ENCODE data around the gene DDHD1.

GRCh38 chr14:53042480-53042879 lies 110.6 kb downstream of the DDHD1 start:
- TF ChIP-seq ATF3 (CRISPR knock-in tag; conservative IDR thresholded peaks at IDR 0.05) (no peak), CBFB (CRISPR knock-in tag; IDR thresholded peaks at IDR 0.05; ENCODE audit: low read depth) (no peak), CTCF (IDR thresholded peaks at IDR 0.05) (no peak), NR2C2 (CRISPR knock-in tag; IDR thresholded peaks at IDR 0.05) (no peak), USF2 (CRISPR knock-in tag; IDR thresholded peaks at IDR 0.05) (no peak), ZNF121 (CRISPR knock-in tag; IDR thresholded peaks at IDR 0.05) (no peak), ZNF138 (CRISPR knock-in tag; conservative IDR thresholded peaks at IDR 0.05) (no peak), USF1 (CRISPR knock-in tag; IDR thresholded peaks at IDR 0.05) (no peak), JUN (CRISPR knock-in tag; IDR thresholded peaks at IDR 0.05) (no peak), HMGXB4 (CRISPR knock-in tag; IDR thresholded peaks at IDR 0.05) (no peak)
